GM19239 (cell line): Measurements from ENCODE around the gene ATP1A2.

ENCODE experiments used
- DNase-seq: peaks from one replicate; pipeline ENCODE4 v3.0.0; 2011; ENCODE audit warnings: low spot score; ENCODE audit not compliant: insufficient read length
- FAIRE-seq: peaks from 2 replicates; lab custom pipeline; 2011; peaks lifted over from hg19 to GRCh38; lab: Jason Lieb, UNC

Gene ATP1A2

DNA sequence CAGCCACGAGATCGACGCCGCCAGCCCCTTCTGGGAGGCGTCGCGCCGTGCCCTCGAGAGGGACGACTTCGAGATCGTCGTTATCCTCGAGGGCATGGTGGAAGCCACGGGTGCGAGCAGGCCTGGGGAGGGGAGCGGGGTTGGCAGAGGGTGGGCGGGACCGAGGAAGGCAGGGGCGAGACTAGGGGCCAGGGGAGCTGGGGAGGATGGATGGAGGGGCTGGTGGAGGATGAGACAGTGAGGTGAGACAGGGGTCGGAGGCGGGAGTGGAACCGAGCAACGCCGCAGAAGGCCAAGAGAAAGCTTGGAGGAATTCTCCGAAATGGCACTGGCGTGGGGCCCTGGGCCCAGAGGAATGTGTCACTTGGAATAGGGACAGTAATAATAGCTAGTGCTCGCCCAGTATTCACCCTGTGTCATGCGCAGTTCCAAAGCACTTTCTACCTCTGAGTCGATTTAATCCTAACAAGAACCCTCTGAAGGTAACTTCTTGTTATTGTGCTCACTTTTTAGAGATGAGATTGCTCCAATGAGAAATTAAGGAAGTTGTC is 30.7 kb upstream of the ATP1A2 start:
- no peak for FAIRE-seq
- DNase-seq = no peak

DNA sequence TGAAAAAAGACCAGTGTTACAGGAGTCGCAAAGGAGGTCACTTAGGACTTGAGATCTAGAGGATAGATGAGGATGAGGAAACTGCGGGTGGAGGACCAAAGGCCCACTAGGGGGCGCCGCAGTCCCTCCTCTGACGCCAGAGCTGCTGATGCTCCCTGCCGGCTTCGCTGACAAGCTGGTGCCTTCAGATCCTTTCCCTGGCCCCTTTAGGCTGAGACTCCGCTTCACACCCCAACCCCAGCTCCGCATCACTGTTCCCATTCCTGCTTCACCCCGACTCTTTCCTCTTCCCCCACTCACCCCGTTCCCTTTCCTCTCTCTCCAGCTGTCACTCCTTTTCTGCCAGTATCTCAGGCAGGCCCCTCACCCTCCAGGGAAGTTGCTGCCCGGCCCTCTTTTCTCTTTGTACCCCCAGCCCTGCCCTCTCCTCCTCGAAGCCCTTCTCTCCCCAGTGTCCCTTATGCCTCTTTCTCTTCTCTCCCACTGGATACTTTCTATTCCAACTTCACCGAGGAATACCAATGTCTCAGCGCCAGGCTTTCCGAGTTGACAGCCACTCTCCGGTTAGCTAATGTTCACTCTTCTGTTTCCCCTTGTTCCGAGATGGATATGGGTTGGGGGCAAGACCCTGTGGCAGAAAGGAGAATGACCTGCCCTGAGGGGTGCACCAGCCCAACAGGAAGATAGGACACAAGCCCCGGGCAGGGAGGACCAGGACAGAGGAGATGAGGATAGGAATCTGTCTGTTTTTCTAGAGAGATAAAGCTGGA is 29.7 kb upstream of the ATP1A2 start:
- DNase-seq (peak; percentile 92), FAIRE-seq (peak; percentile 51)

DNA sequence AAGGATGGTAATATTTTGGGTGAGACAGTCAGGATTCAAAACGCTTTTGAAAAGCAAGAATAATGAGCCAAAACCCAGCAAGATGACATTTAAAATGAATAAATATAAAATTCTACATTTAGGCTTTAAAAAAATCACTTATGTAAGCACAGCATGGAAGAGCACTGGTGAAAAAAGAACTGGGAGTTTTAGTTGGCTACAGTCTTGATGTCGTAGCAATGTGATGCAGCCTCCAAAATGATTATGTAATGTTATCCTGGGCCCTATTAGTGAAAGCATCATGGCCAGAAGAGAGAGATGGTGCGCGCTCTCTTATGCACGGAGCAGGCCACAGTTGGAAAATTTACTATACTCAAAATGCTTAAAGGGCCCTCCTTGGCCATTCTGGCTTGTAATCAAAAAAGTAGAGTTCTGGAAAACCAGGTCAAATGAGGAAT is 29.1 kb upstream of the ATP1A2 start:
- DNase-seq = no peak
- no peak for FAIRE-seq

DNA sequence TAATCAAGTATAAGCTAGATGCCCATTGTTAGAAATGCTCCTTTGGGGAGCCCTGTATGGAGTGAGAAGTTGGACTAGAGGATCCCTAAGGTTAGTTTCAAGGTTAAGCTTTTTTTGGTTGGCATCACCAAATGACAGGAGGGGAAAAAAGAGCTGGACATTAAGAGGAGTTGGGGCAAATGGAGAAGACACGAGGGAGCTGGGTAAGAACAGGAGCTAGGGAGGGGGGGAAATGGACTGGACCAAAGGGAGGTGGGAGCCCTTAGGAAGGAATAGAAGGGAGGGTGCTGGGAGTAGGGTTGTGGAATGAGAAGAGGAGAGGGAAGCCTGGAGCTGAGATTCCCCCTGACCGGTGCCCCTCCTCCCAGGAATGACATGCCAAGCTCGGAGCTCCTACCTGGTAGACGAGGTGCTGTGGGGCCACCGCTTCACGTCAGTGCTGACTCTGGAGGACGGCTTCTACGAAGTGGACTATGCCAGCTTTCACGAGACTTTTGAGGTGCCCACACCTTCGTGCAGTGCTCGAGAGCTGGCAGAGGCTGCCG is 28.4 kb upstream of the ATP1A2 start:
- FAIRE-seq (no peak), DNase-seq (no peak)

- FAIRE-seq (no peak), DNase-seq (no peak)
These were observed 25.7 kb upstream of the ATP1A2 start for GRCh38 chr1:160089883-160090282.

GRCh38 chr1:160090760-160091159 is 24.8 kb upstream of the ATP1A2 start:
- FAIRE-seq = no peak
- no peak for DNase-seq

- FAIRE-seq (no peak), DNase-seq (no peak)
These were observed 23.8 kb upstream of the ATP1A2 start for GRCh38 chr1:160091666-160092223.

- no peak for FAIRE-seq
- no peak for DNase-seq
These were observed 23.0 kb upstream of the ATP1A2 start for GRCh38 chr1:160092366-160093068.

- DNase-seq (no peak), FAIRE-seq (no peak)
These were observed 22.5 kb upstream of the ATP1A2 start for GRCh38 chr1:160093069-160093395.

DNA sequence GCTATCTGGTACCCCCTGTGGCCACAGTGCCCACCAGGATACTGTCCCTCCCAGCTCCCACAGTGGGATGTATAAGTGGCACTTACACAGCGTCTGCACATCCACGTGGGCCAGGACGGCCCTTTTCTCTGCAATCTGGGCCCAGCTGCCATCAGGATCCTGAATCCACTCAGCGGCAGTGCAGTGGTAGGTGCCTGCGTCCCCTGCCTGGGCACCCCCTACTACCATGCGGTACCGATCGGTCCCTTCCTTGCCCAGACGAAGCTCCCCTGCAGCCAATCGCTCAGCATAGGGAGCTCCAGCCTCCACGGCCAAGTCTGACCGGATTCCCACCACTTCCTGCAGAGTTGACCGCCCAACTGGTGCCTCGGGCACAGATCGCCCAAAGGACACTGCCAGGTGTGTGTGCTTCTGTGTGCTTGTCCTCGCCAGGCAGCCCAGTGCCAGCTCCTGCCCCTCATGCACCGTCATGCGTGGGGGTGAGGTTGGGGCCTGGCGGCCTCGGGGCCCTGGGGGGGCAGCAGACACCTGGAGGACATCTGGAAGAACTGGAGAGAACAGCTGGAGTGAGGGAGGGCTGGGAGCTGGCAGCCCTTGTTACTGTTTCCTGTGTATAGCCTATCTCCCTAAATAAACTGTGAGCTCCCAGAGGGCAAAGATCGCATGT is 21.8 kb upstream of the ATP1A2 start:
- no peak for FAIRE-seq
- no peak for DNase-seq

DNA sequence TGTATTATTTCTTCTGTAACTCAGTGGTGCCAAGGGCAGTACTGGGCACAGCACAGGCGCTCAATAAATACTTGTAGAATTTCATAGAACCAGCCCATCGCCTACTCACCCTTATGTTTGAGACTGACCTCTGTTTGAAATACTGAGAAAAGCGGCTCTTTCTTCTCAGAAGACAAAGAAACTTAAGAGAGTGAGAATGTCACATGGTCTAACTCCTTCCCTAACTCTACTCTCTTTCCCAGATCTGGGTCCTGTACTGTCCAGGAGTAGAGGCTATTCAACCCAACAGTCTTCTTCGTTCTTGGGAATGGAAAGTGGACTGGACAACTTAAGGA is 21.3 kb upstream of the ATP1A2 start:
- FAIRE-seq (no peak), DNase-seq (no peak)

- no peak for DNase-seq
- no peak for FAIRE-seq
These were observed 20.8 kb upstream of the ATP1A2 start for GRCh38 chr1:160094806-160095205.

- DNase-seq = no peak
- no peak for FAIRE-seq
These were observed 20.0 kb upstream of the ATP1A2 start for GRCh38 chr1:160095382-160096105.

DNA sequence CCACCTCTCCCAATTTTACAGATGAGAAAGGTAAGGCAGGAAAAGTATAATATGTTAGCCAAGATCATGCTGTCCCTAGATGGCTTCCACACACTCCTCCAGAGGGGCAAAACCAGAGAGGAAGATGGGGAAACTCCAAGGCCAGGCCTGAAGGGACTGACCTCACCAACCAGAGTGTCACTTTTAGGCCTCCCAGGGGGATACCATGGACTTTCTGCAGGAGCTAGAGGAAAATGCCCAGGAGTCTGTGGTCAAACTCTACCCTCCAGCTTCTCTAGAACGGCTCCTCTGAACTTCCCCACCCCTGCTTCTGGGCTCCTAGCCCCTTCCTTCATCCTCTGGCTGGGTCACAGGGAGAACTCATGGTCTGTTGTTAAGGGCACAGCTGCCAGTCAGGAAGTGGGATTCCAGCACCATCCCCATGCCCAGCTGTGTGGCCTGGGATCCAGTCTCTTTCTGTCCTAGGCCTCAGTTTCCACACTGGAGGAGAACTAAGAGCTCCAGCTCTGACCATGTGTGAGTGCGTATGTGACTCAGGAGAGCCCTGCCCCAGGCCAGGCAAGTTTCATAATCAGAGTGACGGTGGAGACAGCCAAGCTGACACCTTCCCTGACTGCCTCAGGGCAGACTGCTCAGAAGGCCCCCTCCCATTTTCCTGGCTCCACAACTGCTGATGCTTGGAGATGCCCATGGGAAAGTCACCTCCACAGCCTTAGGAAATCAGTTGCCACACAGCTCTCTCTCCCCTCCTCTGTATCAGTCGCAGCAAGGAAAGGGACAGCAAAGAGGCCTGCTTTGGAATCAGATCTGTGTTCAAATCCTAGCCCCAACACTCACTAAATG is 19.1 kb upstream of the ATP1A2 start:
- no peak for DNase-seq
- peak; percentile 69 for FAIRE-seq

GRCh38 chr1:160097151-160097910 is 18.2 kb upstream of the ATP1A2 start:
- DNase-seq (no peak), FAIRE-seq (peak; percentile 68)

- DNase-seq (peak; percentile 90), FAIRE-seq (peak; percentile 74)
These were observed 17.4 kb upstream of the ATP1A2 start, which contains the start of gene IGSF8 for GRCh38 chr1:160097911-160098851. Gene IGSF8, minus strand, starts transcription at chr1:160098619. Its CDS starts 147 bp downstream, at chr1:160098472.
